Cerebellar cortex (tissue), 1 donor: ENCODE measurements around the gene PMVK.

ENCODE experiments used
- DNase-seq: peaks from one replicate; pipeline ENCODE4 v3.0.0-alpha.2; 2015; ENCODE audit warnings: low spot score

Gene PMVK

GRCh38 chr1:154878371-154879037, 58.0 kb downstream of the PMVK start:
- DNase-seq = peak; percentile 80

DNA sequence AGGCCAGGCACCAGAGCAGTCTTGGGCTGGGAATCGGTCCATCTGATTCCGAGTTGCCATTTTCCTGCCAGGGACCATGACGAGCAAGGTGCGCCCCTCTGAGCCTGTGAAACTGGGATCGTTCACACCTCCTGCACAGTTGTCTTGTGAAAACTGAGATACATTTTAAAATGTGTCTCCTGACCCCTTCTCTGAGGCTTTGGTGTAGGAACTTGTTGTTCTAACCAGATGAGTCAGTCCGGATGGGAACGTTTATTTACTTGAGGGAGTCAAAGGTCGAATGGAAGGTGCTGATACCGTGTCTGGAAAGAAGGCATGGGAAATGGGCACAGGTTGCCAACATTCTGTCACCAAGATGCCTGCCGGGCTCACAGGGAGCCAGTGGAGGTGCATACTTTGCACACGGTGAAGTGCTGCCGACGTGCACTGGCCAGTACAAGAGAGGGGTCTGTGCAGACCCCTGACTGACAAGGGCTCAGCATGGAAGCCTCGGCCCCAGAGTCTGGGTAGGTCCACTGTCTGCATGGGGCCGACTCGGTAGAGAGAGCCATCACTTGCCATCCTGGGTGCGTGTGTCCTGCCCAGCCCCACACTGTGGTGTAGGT, 59.0 kb downstream of the PMVK start:
- no peak for DNase-seq

GRCh38 chr1:154876842-154877369, 59.6 kb downstream of the PMVK start:
- DNase-seq = no peak
